ENCODE results near the gene BAMBI.

DNA sequence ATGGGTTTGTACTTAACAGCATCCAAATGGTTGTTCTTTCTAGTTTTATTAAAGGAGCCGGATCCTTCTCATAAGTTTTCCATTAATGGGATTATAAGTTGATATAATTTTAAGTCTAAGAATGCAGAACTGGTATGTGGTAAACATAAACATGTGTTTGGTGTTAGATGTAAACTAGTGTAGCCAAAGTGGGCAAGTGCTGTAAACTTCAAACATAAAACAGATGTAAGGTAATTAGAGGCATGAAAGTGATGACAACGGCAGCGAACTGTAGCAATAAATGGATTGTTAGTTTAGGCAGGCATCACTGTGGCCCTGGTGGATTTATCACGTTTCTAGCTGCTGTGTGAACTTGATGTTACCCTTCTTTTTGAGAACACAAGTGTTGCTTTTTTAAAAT, 37.9 kb downstream of the BAMBI start:
- TF ChIP-seq, protein P1, sequence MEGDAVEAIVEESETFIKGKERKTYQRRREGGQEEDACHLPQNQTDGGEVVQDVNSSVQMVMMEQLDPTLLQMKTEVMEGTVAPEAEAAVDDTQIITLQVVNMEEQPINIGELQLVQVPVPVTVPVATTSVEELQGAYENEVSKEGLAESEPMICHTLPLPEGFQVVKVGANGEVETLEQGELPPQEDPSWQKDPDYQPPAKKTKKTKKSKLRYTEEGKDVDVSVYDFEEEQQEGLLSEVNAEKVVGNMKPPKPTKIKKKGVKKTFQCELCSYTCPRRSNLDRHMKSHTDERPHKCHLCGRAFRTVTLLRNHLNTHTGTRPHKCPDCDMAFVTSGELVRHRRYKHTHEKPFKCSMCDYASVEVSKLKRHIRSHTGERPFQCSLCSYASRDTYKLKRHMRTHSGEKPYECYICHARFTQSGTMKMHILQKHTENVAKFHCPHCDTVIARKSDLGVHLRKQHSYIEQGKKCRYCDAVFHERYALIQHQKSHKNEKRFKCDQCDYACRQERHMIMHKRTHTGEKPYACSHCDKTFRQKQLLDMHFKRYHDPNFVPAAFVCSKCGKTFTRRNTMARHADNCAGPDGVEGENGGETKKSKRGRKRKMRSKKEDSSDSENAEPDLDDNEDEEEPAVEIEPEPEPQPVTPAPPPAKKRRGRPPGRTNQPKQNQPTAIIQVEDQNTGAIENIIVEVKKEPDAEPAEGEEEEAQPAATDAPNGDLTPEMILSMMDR (IDR thresholded peaks at IDR 0.05): no peak
- no peak for TF ChIP-seq EP300 (IDR thresholded peaks at IDR 0.05)
